GM19372 (cell line): ENCODE data around the gene C12orf57.

Experiments used
- ATAC-seq: cut with Tn5 transposase; IDR thresholded peaks from one replicate; pipeline ENCODE4 v1.9.1; 2021; ENCODE audit warnings: mild to moderate bottlenecking, low read depth, moderate library complexity; ENCODE audit not compliant: unreplicated experiment

Gene C12orf57

GRCh38 chr12:6952121-6952862, 8.5 kb downstream of the C12orf57 start:
- no peak for ATAC-seq

GRCh38 chr12:6952863-6953441, 9.1 kb downstream of the C12orf57 start:
- no peak for ATAC-seq

GRCh38 chr12:6953442-6954315, 9.9 kb downstream of the C12orf57 start:
- ATAC-seq: peak; percentile 45

GRCh38 chr12:6954316-6955107, 10.7 kb downstream of the C12orf57 start:
- no peak for ATAC-seq

GRCh38 chr12:6955108-6956020, 11.5 kb downstream of the C12orf57 start:
- no peak for ATAC-seq

- no peak for ATAC-seq
Observed at GRCh38 chr12:6956021-6956727, 12.4 kb downstream of the C12orf57 start.

GRCh38 chr12:6957151-6957701, 13.4 kb downstream of the C12orf57 start:
- no peak for ATAC-seq

- ATAC-seq: no peak
Observed at GRCh38 chr12:6957741-6958608, 14.2 kb downstream of the C12orf57 start.

- no peak for ATAC-seq
Observed at GRCh38 chr12:6958609-6959057, 14.8 kb downstream of the C12orf57 start.

GRCh38 chr12:6959058-6959804, 15.4 kb downstream of the C12orf57 start:
- peak; percentile 39 for ATAC-seq

GRCh38 chr12:6959805-6960592, 16.2 kb downstream of the C12orf57 start:
- ATAC-seq: no peak

GRCh38 chr12:6960593-6961277, 16.9 kb downstream of the C12orf57 start:
- ATAC-seq: no peak

- ATAC-seq: no peak
Observed at GRCh38 chr12:6961278-6961694, 17.5 kb downstream of the C12orf57 start.

GRCh38 chr12:6961695-6962284, 18.0 kb downstream of the C12orf57 start:
- ATAC-seq: no peak
